Measurements from ENCODE around the gene TMCC1. TPM values are rescaled to one million over a fixed set of nuclear protein-coding genes. Genes with fewer than 3 reads are reported as not detected.
"Not testable (repeated sequence)": the region's sequence is repeated elsewhere in the genome, so short reads cannot be mapped to it uniquely, and the experiment has no call there.

The TMCC1 gene
- total and polyA plus RNA-seq, 3 donors from 2014 or later: 46.0 to 119 (median 60.4) TPM

DNA sequence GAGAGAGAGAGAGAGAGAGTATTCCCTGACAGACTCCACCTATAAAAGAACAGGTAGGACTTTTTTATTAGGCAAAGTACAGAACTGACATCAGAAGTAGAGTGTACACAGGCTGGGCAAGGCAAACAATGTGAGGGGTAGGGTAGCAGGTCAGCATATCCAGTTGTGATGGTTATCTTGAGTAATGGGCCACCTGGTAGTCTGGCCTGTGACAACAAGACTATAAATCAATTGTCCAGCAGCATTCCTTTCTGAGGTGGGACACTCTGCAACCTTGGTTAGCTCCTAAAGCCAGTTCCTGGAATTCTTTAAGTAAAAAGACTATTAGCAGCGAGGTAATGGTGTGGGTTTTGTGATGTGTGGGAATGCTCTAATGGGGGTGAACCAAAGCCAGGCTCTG, 14.9 kb upstream of the TMCC1 start:
- no peak for TF ChIP-seq POLR2A (IDR thresholded peaks at IDR 0.05)
- TF ChIP-seq, protein P1, sequence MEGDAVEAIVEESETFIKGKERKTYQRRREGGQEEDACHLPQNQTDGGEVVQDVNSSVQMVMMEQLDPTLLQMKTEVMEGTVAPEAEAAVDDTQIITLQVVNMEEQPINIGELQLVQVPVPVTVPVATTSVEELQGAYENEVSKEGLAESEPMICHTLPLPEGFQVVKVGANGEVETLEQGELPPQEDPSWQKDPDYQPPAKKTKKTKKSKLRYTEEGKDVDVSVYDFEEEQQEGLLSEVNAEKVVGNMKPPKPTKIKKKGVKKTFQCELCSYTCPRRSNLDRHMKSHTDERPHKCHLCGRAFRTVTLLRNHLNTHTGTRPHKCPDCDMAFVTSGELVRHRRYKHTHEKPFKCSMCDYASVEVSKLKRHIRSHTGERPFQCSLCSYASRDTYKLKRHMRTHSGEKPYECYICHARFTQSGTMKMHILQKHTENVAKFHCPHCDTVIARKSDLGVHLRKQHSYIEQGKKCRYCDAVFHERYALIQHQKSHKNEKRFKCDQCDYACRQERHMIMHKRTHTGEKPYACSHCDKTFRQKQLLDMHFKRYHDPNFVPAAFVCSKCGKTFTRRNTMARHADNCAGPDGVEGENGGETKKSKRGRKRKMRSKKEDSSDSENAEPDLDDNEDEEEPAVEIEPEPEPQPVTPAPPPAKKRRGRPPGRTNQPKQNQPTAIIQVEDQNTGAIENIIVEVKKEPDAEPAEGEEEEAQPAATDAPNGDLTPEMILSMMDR (IDR thresholded peaks at IDR 0.05): no peak
- no peak overlapping the region for H3K4me3 ChIP-seq
- 88 to 91% methylated on average over 1 of the region's 1 CpG for WGBS, 2 donors
- H3K36me3 ChIP-seq (ENCODE audit: low read depth, missing control alignments): no peaks in the 10 kb centered on the region
- no peak for DNase-seq
- no peaks in the 10 kb centered on the region for H3K4me1 ChIP-seq
- H3K9me3 ChIP-seq: no peaks in the 10 kb centered on the region
- intact Hi-C loops (cut with DNase I; ENCODE audit: low total_unique reads): no loop called here
- no peaks in the 10 kb centered on the region for H3K27me3 ChIP-seq
- no peak overlapping the region for H3K27ac ChIP-seq

DNA sequence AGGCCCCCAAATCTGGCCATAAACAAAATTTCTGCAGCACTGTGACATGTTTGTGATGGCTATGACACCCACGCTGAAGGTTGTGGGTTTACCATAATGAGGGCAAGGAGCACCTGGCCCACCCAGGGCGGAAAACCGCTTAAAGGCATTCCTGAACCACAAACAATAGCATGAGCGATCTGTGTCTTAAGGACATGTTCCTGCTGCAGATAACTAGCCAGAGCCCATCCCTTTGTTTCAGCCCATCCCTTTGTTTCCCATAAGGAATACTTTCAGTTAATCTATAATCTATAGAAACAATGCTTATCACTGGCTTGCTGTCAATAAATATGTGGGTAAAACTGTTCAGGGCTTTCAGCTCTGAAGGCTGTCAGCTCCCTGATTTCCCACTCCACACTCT, 7.8 kb upstream of the TMCC1 start:
- H3K27ac ChIP-seq; DNase-seq; H3K27me3 ChIP-seq; H3K9me3 ChIP-seq; intact Hi-C loops (cut with DNase I; ENCODE audit: low total_unique reads); H3K4me1 ChIP-seq; H3K4me3 ChIP-seq; H3K36me3 ChIP-seq (ENCODE audit: low read depth, missing control alignments): not testable (repeated sequence)
- 97 to 98% methylated on average over 4 of the region's 4 CpGs for WGBS, 2 donors

DNA sequence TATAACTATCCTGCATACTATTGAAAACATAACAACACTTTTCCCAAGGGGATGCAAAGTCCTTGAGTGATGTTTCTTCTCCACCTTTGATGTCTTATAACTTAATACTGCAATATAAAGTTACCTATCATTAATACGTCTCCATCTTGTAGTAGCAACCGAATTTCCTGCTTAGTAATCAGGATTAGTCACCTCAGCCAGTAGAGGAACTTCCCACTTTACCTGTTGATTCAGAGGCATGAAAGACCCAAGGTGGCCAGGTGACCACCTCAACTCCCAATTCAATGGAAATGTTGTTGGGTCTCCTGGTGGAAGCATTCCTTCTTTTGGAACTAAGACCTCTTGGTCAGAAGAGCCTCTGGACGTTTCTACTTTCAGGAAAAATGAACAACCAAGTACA, 3.5 kb upstream of the TMCC1 start:
- Histone ChIP-seq H3K4me3 (no peak overlapping the region), H3K9me3 (no peaks in the 10 kb centered on the region), H3K4me1 (peaks cover 9% of the 10 kb centered on the region), H3K27ac (no peak overlapping the region), H3K36me3 (ENCODE audit: low read depth, missing control alignments) (no peaks in the 10 kb centered on the region), H3K27me3 (no peaks in the 10 kb centered on the region)
- intact Hi-C loops (cut with DNase I; ENCODE audit: low total_unique reads): no loop called here
- no peak for DNase-seq
- WGBS, 2 donors: 87 to 92% methylated on average over 3 of the region's 3 CpGs
- TF ChIP-seq, protein P1 (IDR thresholded peaks at IDR 0.05): no peak
- no peak for TF ChIP-seq POLR2A (IDR thresholded peaks at IDR 0.05)

DNA sequence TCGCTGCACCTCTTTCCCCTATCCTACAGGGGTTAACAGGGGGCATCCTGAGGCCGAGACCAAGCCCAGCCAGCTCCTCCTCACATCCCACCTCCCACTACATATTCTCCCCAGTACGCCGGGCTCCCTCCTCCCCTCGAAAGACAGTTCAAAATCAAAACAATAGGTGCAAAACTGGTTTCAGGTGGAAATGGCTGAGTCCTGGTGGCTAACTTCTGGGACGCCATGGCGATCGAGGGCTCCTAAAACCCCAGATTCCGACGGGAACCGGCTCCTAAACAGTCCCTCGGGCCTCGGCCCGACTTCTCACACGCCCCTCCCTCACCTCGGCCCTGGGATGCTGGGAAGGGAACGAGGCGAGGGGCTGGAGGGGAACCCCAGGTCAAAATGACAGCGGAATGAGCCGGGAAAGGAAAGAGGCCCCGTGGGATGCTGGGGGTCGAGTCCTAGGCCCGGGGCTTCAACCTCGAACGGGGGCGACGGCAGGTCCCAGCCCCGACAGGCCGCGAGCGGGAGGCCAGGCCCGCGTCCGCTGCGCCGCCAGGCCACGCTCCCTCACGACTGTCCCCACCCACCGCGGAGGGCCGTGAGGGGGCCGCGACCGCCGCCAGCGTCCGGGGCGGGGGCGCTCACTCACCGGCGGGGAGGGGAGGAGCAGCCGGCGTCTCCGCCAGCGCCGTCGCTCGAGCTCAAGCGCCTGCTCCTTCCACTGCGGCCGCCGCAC, 492 bp downstream of the TMCC1 start:
- intact Hi-C loops (cut with DNase I; ENCODE audit: low total_unique reads): no loop called here
- DNase-seq: peak; percentile 57
- H3K27ac ChIP-seq: peak overlapping the region; percentile 96
- H3K9me3 ChIP-seq: no peaks in the 10 kb centered on the region
- H3K36me3 ChIP-seq (ENCODE audit: low read depth, missing control alignments): no peaks in the 10 kb centered on the region
- WGBS, 2 donors: 0% methylated on average over 5 to 62 of the region's 62 CpGs
- TF ChIP-seq, protein P1 (IDR thresholded peaks at IDR 0.05): peak in 1 of 3 experiments; percentile 9
- no peak for TF ChIP-seq POLR2A (IDR thresholded peaks at IDR 0.05)
- H3K4me3 ChIP-seq: peak overlapping the region; percentile 89 to 95
- H3K4me1 ChIP-seq: peaks cover 21% of the 10 kb centered on the region
- H3K27me3 ChIP-seq: no peaks in the 10 kb centered on the region

DNA sequence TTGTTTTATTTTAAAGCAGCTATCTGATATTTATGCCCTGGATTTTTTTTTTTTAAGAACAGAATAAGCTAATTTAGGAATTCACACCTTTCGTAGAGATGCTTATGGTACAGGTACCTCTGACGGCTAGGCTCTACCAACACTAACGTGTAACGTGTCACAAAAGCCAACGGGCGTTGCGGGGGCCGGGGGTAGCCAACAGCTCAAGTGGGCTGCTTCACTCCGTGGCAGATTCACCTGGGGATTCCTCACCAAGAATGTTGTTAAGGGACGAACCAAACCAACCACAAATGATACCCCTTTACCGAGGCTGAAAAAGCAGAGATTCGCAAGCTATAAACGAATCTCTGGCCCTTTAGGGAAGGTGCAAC, 1.0 kb downstream of the TMCC1 start:
- H3K9me3 ChIP-seq: no peaks in the 10 kb centered on the region
- no peaks in the 10 kb centered on the region for H3K36me3 ChIP-seq (ENCODE audit: low read depth, missing control alignments)
- WGBS, 2 donors: 5 to 6% methylated on average over 13 of the region's 13 CpGs
- peak overlapping the region; percentile 96 for H3K27ac ChIP-seq
- DNase-seq: peak; percentile 41
- intact Hi-C loops (cut with DNase I; ENCODE audit: low total_unique reads): no loop called here
- no peaks in the 10 kb centered on the region for H3K27me3 ChIP-seq
- peak overlapping the region; percentile 89 to 95 for H3K4me3 ChIP-seq
- no peak for TF ChIP-seq POLR2A (IDR thresholded peaks at IDR 0.05)
- TF ChIP-seq, protein P1 (IDR thresholded peaks at IDR 0.05): no peak
- peaks cover 21% of the 10 kb centered on the region for H3K4me1 ChIP-seq
